Neural crest cell (in vitro differentiated cells): Measurements from ENCODE around the gene DIDO1. TPM values are rescaled to one million over a fixed set of nuclear protein-coding genes. Genes with fewer than 3 reads are reported as not detected.
A peak's percentile ranks its signal among the peaks of the same experiment; 100 is the strongest.
"Not testable (repeated sequence)": the region's sequence is repeated elsewhere in the genome, so short reads cannot be mapped to it uniquely, and the experiment has no call there.

Experiments
- DNase-seq: peaks from one replicate; pipeline ENCODE4 v3.0.0; 2021; ENCODE audit warnings: low read depth, mixed read lengths, low spot score
- H3K27ac Mint-ChIP-seq: one replicate; pipeline ENCODE4 v1.8.0; 2021; ENCODE audit warnings: mild to moderate bottlenecking, mixed read lengths; ENCODE audit not compliant: unreplicated experiment
- H3K27me3 Mint-ChIP-seq: 2 replicates; pipeline ENCODE4 v1.8.0; 2021; ENCODE audit warnings: low read depth, mild to moderate bottlenecking, mixed read lengths
- H3K36me3 Mint-ChIP-seq: 2 replicates; pipeline ENCODE4 v1.8.0; 2021; ENCODE audit warnings: low read depth, mild to moderate bottlenecking, mixed read lengths
- H3K4me1 Mint-ChIP-seq: 2 replicates; pipeline ENCODE4 v1.8.0; 2021; ENCODE audit warnings: mixed read lengths
- H3K4me3 Mint-ChIP-seq: one replicate; pipeline ENCODE4 v1.8.0; 2021; ENCODE audit warnings: mild to moderate bottlenecking, mixed read lengths
- H3K9me3 Mint-ChIP-seq: 2 replicates; pipeline ENCODE4 v1.8.0; 2021; ENCODE audit warnings: mixed read lengths
- total RNA-seq: library from RNA; stranded (reverse); gene quantifications from 2 replicates; pipeline ENCODE4 v1.2.1, GENCODE V29; 2021
- TF ChIP-seq, protein P1 (sequence below): fragments of 200-600 bp; sonication (generic); conservative IDR thresholded peaks from 2 replicates; pipeline ENCODE4 v1.5.0; 2021; ENCODE audit warnings: antibody characterized with exemption, mild to moderate bottlenecking

The DIDO1 gene
- total RNA-seq, 1 donor from 2014 or later = 72.0 TPM

GRCh38 chr20:62876902-62877816, 49.1 kb downstream of the DIDO1 start:
- no peak for DNase-seq
- Mint-ChIP-seq H3K36me3 (peaks cover 6% of the 10 kb centered on the region), H3K27me3 (peaks cover 13% of the 10 kb centered on the region), H3K27ac (no peak overlapping the region), H3K9me3 (no peaks in the 10 kb centered on the region), H3K4me1 (peaks cover 20% of the 10 kb centered on the region), H3K4me3 (no peak overlapping the region)
- TF ChIP-seq, protein P1, sequence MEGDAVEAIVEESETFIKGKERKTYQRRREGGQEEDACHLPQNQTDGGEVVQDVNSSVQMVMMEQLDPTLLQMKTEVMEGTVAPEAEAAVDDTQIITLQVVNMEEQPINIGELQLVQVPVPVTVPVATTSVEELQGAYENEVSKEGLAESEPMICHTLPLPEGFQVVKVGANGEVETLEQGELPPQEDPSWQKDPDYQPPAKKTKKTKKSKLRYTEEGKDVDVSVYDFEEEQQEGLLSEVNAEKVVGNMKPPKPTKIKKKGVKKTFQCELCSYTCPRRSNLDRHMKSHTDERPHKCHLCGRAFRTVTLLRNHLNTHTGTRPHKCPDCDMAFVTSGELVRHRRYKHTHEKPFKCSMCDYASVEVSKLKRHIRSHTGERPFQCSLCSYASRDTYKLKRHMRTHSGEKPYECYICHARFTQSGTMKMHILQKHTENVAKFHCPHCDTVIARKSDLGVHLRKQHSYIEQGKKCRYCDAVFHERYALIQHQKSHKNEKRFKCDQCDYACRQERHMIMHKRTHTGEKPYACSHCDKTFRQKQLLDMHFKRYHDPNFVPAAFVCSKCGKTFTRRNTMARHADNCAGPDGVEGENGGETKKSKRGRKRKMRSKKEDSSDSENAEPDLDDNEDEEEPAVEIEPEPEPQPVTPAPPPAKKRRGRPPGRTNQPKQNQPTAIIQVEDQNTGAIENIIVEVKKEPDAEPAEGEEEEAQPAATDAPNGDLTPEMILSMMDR = no peak

- Mint-ChIP-seq H3K27ac (no peak overlapping the region), H3K4me1 (peaks cover 20% of the 10 kb centered on the region), H3K9me3 (no peaks in the 10 kb centered on the region), H3K4me3 (peak overlapping the region; percentile 67), H3K27me3 (peaks cover 13% of the 10 kb centered on the region), H3K36me3 (peaks cover 4% of the 10 kb centered on the region)
- TF ChIP-seq, protein P1 = no peak
- no peak for DNase-seq
Observed at GRCh38 chr20:62876501-62876901, 49.8 kb downstream of the DIDO1 start.

- Mint-ChIP-seq H3K4me1 (peaks cover 20% of the 10 kb centered on the region), H3K27me3 (peaks cover 13% of the 10 kb centered on the region), H3K4me3 (peak overlapping the region; percentile 91)
Observed at GRCh38 chr20:62875419-62876361, 50.6 kb downstream of the DIDO1 start.

GRCh38 chr20:62874964-62875344, 51.4 kb downstream of the DIDO1 start:
- H3K4me1 Mint-ChIP-seq = peaks cover 20% of the 10 kb centered on the region
- H3K4me3 Mint-ChIP-seq = peak overlapping the region; percentile 49
- no peak overlapping the region for H3K27ac Mint-ChIP-seq

More at GRCh38 chr20:62875419-62876361, 50.6 kb downstream of the DIDO1 start:
- Mint-ChIP-seq H3K9me3 (no peaks in the 10 kb centered on the region), H3K27ac (peak overlapping the region; percentile 19), H3K36me3 (peaks cover 2% of the 10 kb centered on the region)
- TF ChIP-seq, protein P1 = peak; percentile 57
- peak; percentile 79 for DNase-seq

DNA sequence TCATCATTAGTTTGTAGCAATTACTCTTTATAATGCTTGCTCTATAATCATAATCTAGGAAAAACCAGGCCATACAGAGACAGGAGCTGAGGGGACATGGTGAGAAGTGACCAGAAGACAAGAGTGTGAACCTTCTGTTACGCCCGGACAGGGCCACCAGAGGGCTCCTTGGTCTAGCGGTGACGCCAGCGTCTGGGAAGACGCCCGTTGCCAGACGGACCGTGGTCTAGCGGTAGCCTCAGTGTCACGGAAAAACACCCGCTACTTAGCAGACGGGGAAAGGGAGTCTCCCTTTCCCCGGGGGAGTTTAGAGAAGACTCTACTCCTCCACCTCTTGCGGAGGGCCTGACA, 52.6 kb downstream of the DIDO1 start:
- not testable (repeated sequence) for H3K36me3 Mint-ChIP-seq, H3K27ac Mint-ChIP-seq, H3K9me3 Mint-ChIP-seq
- Mint-ChIP-seq H3K4me1 (peaks cover 20% of the 10 kb centered on the region), H3K27me3 (peaks cover 13% of the 10 kb centered on the region), H3K4me3 (peak overlapping the region; percentile 49)
- DNase-seq = peak; percentile 60
- TF ChIP-seq, protein P1 = peak; percentile 65

More at GRCh38 chr20:62874964-62875344, 51.4 kb downstream of the DIDO1 start:
- H3K27me3 Mint-ChIP-seq = peaks cover 13% of the 10 kb centered on the region
- TF ChIP-seq, protein P1 = no peak
- no peak for DNase-seq
- no peaks in the 10 kb centered on the region for H3K9me3 Mint-ChIP-seq
- H3K36me3 Mint-ChIP-seq = peaks cover 2% of the 10 kb centered on the region
